ENCODE measurements around the gene TRAK1. TPM values are rescaled to one million over a fixed set of nuclear protein-coding genes. Genes with fewer than 3 reads are reported as not detected.

TRAK1 gene
- polyA plus RNA-seq, 10 donors: 72.3 to 110 (median 90.8) TPM

- peak; percentile 41 to 78 (median 54) for DNase-seq
These were observed 139.0 kb downstream of the TRAK1 start for GRCh38 chr3:42229942-42230688.

- DNase-seq: no peak
These were observed 139.7 kb downstream of the TRAK1 start for GRCh38 chr3:42230860-42231259.

- DNase-seq: no peak
These were observed 144.4 kb downstream of the TRAK1 start for GRCh38 chr3:42235532-42235931.

GRCh38 chr3:42236611-42237010 is 145.5 kb downstream of the TRAK1 start:
- DNase-seq: no peak

- DNase-seq: no peak
These were observed 154.9 kb downstream of the TRAK1 start for GRCh38 chr3:42246091-42246490.

GRCh38 chr3:42247576-42248027 is 156.4 kb downstream of the TRAK1 start:
- peak; percentile 44 to 77 (median 71) for DNase-seq

- DNase-seq: no peak
These were observed 159.6 kb downstream of the TRAK1 start for GRCh38 chr3:42250761-42251160.

GRCh38 chr3:42254566-42254965 is 163.4 kb downstream of the TRAK1 start:
- no peak for DNase-seq

- peak in 1 of 3 donors; percentile 64 for DNase-seq
These were observed 165.1 kb downstream of the TRAK1 start for GRCh38 chr3:42256135-42256819.

- no peak for DNase-seq
These were observed 165.8 kb downstream of the TRAK1 start for GRCh38 chr3:42257007-42257406.

GRCh38 chr3:42262525-42262924 is 171.4 kb downstream of the TRAK1 start:
- peak in 1 of 3 donors; percentile 36 for DNase-seq

- DNase-seq: peak in 1 of 3 donors; percentile 42
These were observed 172.5 kb downstream of the TRAK1 start for GRCh38 chr3:42263354-42264346.

- DNase-seq: peak in 1 of 3 donors; percentile 64
These were observed 173.4 kb downstream of the TRAK1 start for GRCh38 chr3:42264399-42265058.

- peak in 1 of 3 donors; percentile 75 for DNase-seq
These were observed 174.2 kb downstream of the TRAK1 start for GRCh38 chr3:42265059-42265991.

- DNase-seq: no peak
These were observed 174.9 kb downstream of the TRAK1 start, which contains the start of gene CCK for GRCh38 chr3:42266085-42266484. Gene CCK, minus strand, starts transcription at chr3:42266185. Its CDS starts 2,555 bp downstream, at chr3:42263630.

GRCh38 chr3:42267878-42268277 is 176.7 kb downstream of the TRAK1 start:
- DNase-seq: no peak

GRCh38 chr3:42269647-42270046 is 178.5 kb downstream of the TRAK1 start:
- DNase-seq: no peak

GRCh38 chr3:42270561-42270960 is 179.4 kb downstream of the TRAK1 start:
- DNase-seq: no peak

- no peak for DNase-seq
These were observed 180.6 kb downstream of the TRAK1 start for GRCh38 chr3:42271786-42272185.

- no peak for DNase-seq
These were observed 182.2 kb downstream of the TRAK1 start for GRCh38 chr3:42273361-42273760.

Measured in muscle of back (tissue), 11 donors.